Measurements from ENCODE around the gene IL17RE. TPM values are rescaled to one million over a fixed set of nuclear protein-coding genes. Genes with fewer than 3 reads are reported as not detected.

IL17RE gene
- total and polyA plus RNA-seq, 2 of the 13 experiments (the other 11 are each of a cell fraction or from before 2014, with no cell fraction given): 14.5 to 24.1 TPM

GRCh38 chr3:9947025-9947995, 44.7 kb downstream of the IL17RE start (continued):
- TF ChIP-seq ASH2L (IDR thresholded peaks at IDR 0.05; ENCODE audit: insufficient read length, low read depth, low read length) (peak; percentile 13), NCOA5 (CRISPR knock-in tag; IDR thresholded peaks at IDR 0.05) (no peak), NFIC (IDR thresholded peaks at IDR 0.05; ENCODE audit: low read length) (no peak), KLF11 (CRISPR knock-in tag; IDR thresholded peaks at IDR 0.05) (no peak), ZNF839 (CRISPR knock-in tag; IDR thresholded peaks at IDR 0.05; ENCODE audit: borderline replicate concordance) (no peak; the same call in 1 of the 2 replicates), ZBTB7A (CRISPR knock-in tag; IDR thresholded peaks at IDR 0.05) (peak; percentile 43), SPEN (CRISPR knock-in tag; IDR thresholded peaks at IDR 0.05; ENCODE audit: low read depth) (peak; percentile 85), ZNF550 (CRISPR knock-in tag; IDR thresholded peaks at IDR 0.05; ENCODE audit: borderline replicate concordance) (no peak), CBX5 (CRISPR knock-in tag; IDR thresholded peaks at IDR 0.05; ENCODE audit: borderline replicate concordance) (peak; percentile 16; the same call in 1 of the 2 replicates), ZNF709 (CRISPR knock-in tag; IDR thresholded peaks at IDR 0.05) (peak; percentile 23), HNRNPL (IDR thresholded peaks at IDR 0.05; ENCODE audit: low read depth, low read length) (peak; percentile 75), RARG (CRISPR knock-in tag; IDR thresholded peaks at IDR 0.05; ENCODE audit: low read depth) (no peak), ZFYVE20 (CRISPR knock-in tag; IDR thresholded peaks at IDR 0.05; ENCODE audit: borderline replicate concordance, low read depth) (no peak), EED (CRISPR knock-in tag; IDR thresholded peaks at IDR 0.05) (no peak)
- TF ChIP-seq, protein P1, sequence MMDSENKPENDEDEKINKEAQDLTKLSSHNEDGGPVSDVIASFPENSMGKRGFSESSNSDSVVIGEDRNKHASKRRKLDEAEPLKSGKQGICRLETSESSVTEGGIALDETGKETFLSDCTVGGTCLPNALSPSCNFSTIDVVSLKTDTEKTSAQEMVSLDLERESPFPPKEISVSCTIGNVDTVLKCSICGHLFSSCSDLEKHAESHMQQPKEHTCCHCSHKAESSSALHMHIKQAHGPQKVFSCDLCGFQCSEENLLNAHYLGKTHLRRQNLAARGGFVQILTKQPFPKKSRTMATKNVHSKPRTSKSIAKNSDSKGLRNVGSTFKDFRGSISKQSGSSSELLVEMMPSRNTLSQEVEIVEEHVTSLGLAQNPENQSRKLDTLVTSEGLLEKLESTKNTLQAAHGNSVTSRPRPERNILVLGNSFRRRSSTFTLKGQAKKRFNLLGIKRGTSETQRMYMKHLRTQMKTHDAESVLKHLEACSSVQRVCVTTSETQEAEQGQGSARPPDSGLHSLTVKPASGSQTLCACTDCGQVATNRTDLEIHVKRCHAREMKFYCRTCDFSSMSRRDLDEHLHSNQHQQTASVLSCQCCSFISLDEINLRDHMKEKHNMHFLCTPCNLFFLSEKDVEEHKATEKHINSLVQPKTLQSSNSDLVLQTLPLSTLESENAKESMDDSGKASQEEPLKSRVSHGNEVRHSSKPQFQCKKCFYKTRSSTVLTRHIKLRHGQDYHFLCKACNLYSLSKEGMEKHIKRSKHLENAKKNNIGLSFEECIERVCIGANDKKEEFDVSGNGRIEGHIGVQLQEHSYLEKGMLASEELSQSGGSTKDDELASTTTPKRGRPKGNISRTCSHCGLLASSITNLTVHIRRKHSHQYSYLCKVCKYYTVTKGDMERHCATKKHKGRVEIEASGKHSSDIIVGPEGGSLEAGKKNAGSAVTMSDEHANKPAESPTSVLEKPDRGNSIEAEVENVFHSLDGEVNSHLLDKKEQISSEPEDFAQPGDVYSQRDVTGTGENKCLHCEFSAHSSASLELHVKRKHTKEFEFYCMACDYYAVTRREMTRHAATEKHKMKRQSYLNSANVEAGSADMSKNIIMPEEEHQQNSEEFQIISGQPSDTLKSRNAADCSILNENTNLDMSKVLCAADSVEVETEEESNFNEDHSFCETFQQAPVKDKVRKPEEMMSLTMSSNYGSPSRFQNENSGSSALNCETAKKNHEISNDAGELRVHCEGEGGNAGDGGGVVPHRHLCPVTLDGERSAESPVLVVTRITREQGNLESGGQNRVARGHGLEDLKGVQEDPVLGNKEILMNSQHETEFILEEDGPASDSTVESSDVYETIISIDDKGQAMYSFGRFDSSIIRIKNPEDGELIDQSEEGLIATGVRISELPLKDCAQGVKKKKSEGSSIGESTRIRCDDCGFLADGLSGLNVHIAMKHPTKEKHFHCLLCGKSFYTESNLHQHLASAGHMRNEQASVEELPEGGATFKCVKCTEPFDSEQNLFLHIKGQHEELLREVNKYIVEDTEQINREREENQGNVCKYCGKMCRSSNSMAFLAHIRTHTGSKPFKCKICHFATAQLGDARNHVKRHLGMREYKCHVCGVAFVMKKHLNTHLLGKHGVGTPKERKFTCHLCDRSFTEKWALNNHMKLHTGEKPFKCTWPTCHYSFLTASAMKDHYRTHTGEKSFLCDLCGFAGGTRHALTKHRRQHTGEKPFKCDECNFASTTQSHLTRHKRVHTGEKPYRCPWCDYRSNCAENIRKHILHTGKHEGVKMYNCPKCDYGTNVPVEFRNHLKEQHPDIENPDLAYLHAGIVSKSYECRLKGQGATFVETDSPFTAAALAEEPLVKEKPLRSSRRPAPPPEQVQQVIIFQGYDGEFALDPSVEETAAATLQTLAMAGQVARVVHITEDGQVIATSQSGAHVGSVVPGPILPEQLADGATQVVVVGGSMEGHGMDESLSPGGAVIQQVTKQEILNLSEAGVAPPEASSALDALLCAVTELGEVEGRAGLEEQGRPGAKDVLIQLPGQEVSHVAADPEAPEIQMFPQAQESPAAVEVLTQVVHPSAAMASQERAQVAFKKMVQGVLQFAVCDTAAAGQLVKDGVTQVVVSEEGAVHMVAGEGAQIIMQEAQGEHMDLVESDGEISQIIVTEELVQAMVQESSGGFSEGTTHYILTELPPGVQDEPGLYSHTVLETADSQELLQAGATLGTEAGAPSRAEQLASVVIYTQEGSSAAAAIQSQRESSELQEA (CRISPR knock-in tag; IDR thresholded peaks at IDR 0.05; ENCODE audit: not compliant biosample characterization): peak; percentile 81

Data from HepG2 (cell line).